ENCODE measurements around the gene PINK1.

The PINK1 gene

GRCh38 chr1:20611652-20612051 is 21.6 kb upstream of the PINK1 start:
- no peak for DNase-seq

GRCh38 chr1:20612221-20612746 is 21.0 kb upstream of the PINK1 start:
- DNase-seq: no peak

GRCh38 chr1:20614131-20614579 is 19.1 kb upstream of the PINK1 start:
- no peak for DNase-seq

- DNase-seq: no peak
Observed at GRCh38 chr1:20615946-20616846, 17.1 kb upstream of the PINK1 start.

GRCh38 chr1:20616847-20617487 is 16.3 kb upstream of the PINK1 start:
- no peak for DNase-seq

- no peak for DNase-seq
Observed at GRCh38 chr1:20618550-20618949, 14.7 kb upstream of the PINK1 start.

GRCh38 chr1:20619999-20620398 is 13.3 kb upstream of the PINK1 start:
- no peak for DNase-seq

- no peak for DNase-seq
Observed at GRCh38 chr1:20621012-20621411, 12.2 kb upstream of the PINK1 start.

GRCh38 chr1:20624709-20625108 is 8.5 kb upstream of the PINK1 start:
- no peak for DNase-seq

GRCh38 chr1:20625176-20626097 is 7.8 kb upstream of the PINK1 start:
- DNase-seq: no peak

GRCh38 chr1:20626098-20626427 is 7.2 kb upstream of the PINK1 start:
- DNase-seq: no peak

GRCh38 chr1:20626524-20626923 is 6.7 kb upstream of the PINK1 start:
- DNase-seq: no peak

GRCh38 chr1:20630729-20631128 is 2.5 kb upstream of the PINK1 start:
- no peak for DNase-seq

- DNase-seq: no peak
Observed at GRCh38 chr1:20632386-20632785, 872 bp upstream of the PINK1 start.

GRCh38 chr1:20634065-20634593 is 871 bp downstream of the PINK1 start:
- DNase-seq: peak in 1 of 2 donors; percentile 19

GRCh38 chr1:20634594-20635084 is 1.4 kb downstream of the PINK1 start:
- peak; percentile 10 to 11 for DNase-seq

- DNase-seq: no peak
Observed at GRCh38 chr1:20636785-20637347, 3.6 kb downstream of the PINK1 start.

GRCh38 chr1:20640183-20640597 is 6.9 kb downstream of the PINK1 start:
- peak; percentile 27 to 90 for DNase-seq

GRCh38 chr1:20641975-20642374 is 8.7 kb downstream of the PINK1 start:
- no peak for DNase-seq

GRCh38 chr1:20643080-20643479 is 9.8 kb downstream of the PINK1 start:
- DNase-seq: no peak

GRCh38 chr1:20644416-20644815 is 11.2 kb downstream of the PINK1 start:
- no peak for DNase-seq

GRCh38 chr1:20645414-20645813 is 12.2 kb downstream of the PINK1 start:
- DNase-seq: no peak
